ENCODE data around the gene MDFI.

MDFI gene

GRCh38 chr6:41638002-41638934 lies at the start of gene MDFI:
Gene MDFI, plus strand, starts transcription at chr6:41638468. Its CDS starts 282 bp downstream, at chr6:41638750.
- DNase-seq (ENCODE audit: low read depth): no peak

- no peak for DNase-seq (ENCODE audit: low read depth)
Measured at GRCh38 chr6:41589223-41589622, 49.0 kb upstream of the MDFI start.

- DNase-seq (ENCODE audit: low read depth): no peak
Measured at GRCh38 chr6:41589636-41590622, 48.3 kb upstream of the MDFI start.

GRCh38 chr6:41591122-41591521 lies 47.1 kb upstream of the MDFI start:
- DNase-seq (ENCODE audit: low read depth): no peak

GRCh38 chr6:41591859-41592502 lies 46.3 kb upstream of the MDFI start:
- peak; percentile 20 for DNase-seq (ENCODE audit: low read depth)

GRCh38 chr6:41593406-41593805 lies 44.9 kb upstream of the MDFI start:
- no peak for DNase-seq (ENCODE audit: low read depth)

- DNase-seq (ENCODE audit: low read depth): no peak
Measured at GRCh38 chr6:41593839-41594238, 44.4 kb upstream of the MDFI start.

GRCh38 chr6:41594326-41594725 lies 43.9 kb upstream of the MDFI start:
- DNase-seq (ENCODE audit: low read depth): peak; percentile 52

GRCh38 chr6:41594766-41595165 lies 43.5 kb upstream of the MDFI start:
- no peak for DNase-seq (ENCODE audit: low read depth)

GRCh38 chr6:41595166-41595565 lies 43.1 kb upstream of the MDFI start:
- no peak for DNase-seq (ENCODE audit: low read depth)

- no peak for DNase-seq (ENCODE audit: low read depth)
Measured at GRCh38 chr6:41596096-41596685, 42.1 kb upstream of the MDFI start.

- DNase-seq (ENCODE audit: low read depth): no peak
Measured at GRCh38 chr6:41596807-41597206, 41.5 kb upstream of the MDFI start.

GRCh38 chr6:41597246-41598000 lies 40.8 kb upstream of the MDFI start:
- DNase-seq (ENCODE audit: low read depth): no peak

GRCh38 chr6:41598670-41599014 lies 39.6 kb upstream of the MDFI start:
- no peak for DNase-seq (ENCODE audit: low read depth)

- DNase-seq (ENCODE audit: low read depth): no peak
Measured at GRCh38 chr6:41599015-41599851, 39.0 kb upstream of the MDFI start.

- DNase-seq (ENCODE audit: low read depth): no peak
Measured at GRCh38 chr6:41599852-41600445, 38.3 kb upstream of the MDFI start.

- no peak for DNase-seq (ENCODE audit: low read depth)
Measured at GRCh38 chr6:41600499-41601247, 37.6 kb upstream of the MDFI start.

GRCh38 chr6:41601248-41601549 lies 37.1 kb upstream of the MDFI start:
- DNase-seq (ENCODE audit: low read depth): no peak

- no peak for DNase-seq (ENCODE audit: low read depth)
Measured at GRCh38 chr6:41602422-41602743, 35.9 kb upstream of the MDFI start.

All from fibroblast of the conjunctiva (primary cell).